Fibroblast of skin of back (primary cell): ENCODE measurements around the gene CDK9.
"Not testable (repeated sequence)": the region's sequence is repeated elsewhere in the genome, so short reads cannot be mapped to it uniquely, and the experiment has no call there.

Experiments
- DNase-seq: peaks from one replicate; pipeline ENCODE4 v3.0.0-alpha.2; 2013

Gene CDK9

DNA sequence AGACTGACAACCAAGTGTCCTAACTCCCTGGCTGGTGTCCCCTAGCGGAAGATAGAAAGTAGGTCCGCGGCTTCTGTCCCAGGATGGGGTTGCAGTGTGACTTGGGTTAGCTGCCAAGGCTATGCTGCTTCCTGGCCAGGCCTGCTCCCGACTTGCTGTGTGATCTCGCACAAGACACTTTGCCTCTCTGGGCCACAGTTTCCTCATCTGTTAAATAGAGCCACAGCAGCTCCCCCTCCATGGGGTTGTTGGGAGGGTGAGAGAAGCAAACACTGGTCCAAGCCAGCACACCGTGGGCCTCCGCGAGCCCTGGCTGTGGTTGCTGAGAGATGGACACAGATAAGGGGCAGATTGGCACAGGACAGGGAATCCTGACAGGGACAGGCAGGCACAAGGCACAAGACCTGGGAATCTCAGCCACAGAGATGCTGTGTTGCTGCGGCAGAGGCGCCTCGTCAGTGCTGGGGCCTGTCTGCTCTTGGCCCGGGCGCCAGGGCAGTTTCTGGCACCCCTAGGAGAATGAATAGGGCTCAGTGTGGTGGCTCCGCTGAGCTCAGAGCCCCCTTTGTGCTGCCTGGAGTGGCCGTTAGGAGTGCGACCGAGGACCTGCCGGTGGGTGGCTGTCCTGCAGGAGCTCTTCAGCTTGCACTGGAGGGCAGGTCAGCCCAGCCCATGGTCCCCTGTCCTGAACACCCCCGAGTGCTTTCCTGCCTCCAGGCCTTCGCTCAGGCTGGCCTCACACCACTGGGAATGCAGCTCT, 5.5 kb upstream of the CDK9 start:
- no peak for DNase-seq

DNA sequence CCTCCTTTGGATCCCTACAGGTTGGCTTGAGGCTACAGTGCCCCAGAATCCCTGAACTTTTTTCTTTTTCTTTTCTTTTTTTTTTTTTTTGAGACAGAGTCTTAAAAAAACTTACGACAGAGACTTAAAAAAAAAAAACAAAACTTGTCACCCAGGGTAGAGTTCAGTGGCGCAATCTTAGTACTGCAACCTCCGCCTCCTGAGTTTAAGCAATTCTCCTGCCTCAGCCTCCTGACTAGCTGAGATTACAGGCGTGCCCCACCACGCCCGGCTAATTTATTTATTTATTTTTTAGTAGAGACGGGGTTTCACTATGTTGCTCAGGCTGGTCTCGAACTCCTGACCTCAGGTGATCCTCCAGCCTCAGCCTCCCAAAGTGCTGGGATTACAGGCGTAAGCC, 4.9 kb upstream of the CDK9 start:
- not testable (repeated sequence) for DNase-seq

DNA sequence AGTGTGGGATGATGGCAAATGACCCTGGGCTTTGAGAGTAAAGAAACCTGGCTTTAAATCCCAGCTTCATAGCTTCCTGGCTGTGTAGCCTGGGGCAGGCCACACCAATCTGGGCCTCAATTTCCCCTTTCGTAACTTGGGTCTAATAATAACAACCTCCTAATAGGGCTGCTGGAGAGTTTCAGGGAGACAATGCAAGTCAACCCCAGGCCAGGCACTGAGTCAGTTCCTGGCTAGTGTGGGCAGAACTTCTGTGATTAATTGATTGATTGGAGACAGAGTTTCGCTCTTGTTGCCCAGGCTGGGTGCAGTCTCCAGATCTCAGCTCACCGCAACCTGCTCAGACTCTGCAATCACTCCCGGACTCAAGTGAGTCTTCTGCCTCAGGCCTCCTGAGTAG, 4.0 kb upstream of the CDK9 start:
- no peak for DNase-seq

DNA sequence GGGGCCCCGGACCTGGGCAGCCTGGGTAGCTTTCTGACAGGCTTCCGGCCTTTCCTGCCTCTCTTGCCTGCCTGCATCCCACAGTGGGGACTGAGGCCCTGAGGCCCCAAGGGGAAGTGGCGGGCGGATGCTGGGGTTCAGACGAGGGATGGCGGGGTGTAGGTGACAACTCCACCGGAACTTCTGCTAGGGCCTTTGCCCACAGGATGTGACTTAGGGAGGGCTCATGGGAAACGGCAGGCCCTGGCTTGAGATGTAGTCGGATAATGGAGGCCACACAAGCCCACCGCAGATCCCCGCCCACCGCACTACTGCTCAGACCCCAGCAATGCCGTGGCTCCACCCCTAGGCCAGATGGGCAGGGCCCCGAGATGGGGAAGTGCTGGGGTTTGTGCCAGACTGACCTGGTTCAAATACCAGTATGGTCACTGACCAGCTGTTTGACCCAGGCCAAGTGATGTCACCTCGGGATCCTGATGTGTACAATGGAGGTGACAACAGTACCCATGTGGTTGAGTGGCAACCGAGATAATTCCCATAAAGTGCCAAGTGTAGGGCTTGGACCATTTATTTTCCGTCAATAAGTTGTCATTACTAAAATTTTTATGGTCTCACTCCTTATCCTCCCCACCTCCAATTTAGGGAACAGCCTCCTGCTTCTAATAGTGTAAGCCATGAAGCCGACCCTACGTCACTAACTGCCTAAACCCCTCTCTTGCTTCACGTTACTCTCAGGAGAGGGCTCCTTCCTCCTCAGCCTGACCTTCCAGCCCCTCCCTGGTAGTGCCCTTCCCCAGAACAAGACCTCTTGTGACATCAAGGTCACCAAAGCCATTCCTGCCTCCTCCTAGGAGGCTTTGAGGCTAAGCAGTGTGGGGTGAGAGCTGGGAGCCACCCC, 2.5 kb upstream of the CDK9 start:
- DNase-seq = no peak

DNA sequence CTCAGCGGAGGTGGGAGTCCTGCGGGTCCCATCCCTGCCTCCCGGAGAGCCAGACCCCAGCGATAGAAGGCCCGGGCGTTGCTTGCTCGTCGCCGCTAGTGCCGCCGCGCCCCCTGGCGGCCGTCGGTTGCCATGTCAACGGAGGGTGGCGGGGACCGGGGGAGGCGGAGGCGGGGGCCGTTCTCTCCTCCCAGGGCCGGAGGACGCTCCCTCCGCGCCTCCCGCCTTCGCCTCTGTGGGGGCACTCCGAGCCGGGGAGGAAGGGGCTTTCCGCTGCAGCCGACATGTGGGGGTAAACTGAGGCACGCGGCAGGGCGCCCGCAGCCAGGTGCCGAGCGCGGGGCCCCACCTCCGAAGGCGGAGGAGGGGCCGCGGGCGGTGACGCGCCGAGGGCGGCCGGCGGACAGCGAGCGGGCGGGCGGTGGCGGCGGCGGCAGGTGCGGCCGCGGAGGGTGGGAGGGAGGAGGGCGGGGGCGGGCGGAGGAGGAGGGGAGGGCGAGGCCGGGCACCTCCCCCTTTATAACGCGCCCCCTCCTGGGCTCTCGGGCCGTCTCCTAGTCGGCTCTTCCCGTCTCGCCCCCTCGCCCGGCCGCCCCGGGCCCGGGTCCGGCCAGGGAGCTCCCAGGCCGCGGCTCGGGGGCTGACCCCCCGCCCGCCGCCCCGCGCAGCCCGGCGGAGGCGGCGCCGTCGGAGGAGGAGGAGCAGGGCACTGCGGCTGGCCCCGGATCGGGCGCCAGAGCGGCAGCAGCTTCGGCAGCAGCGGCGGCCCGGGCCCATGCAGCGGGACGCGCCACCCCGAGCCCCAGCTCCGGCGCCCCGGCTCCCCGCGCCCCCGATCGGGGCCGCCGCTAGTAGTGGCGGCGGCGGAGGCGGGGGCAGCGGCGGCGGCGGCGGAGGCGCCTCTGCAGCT, 556 bp upstream of the CDK9 start:
- peak; percentile 76 for DNase-seq

DNA sequence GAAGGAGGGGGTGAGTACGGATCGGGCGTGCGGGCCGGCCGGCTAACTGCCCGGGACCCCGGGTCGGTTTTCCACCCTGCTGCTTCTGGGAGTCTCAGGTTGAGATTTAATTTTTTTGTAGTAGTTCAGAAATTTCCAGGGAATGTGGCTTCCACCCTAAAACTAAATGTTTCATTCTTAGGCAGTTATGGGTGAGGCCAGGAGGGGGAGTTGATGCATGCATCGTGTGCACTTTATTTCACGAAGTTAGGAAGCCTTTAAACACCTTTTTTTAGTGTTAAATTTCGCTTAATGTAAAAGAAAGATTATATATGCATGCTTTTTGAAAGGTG, 905 bp downstream of the CDK9 start:
- DNase-seq = no peak

DNA sequence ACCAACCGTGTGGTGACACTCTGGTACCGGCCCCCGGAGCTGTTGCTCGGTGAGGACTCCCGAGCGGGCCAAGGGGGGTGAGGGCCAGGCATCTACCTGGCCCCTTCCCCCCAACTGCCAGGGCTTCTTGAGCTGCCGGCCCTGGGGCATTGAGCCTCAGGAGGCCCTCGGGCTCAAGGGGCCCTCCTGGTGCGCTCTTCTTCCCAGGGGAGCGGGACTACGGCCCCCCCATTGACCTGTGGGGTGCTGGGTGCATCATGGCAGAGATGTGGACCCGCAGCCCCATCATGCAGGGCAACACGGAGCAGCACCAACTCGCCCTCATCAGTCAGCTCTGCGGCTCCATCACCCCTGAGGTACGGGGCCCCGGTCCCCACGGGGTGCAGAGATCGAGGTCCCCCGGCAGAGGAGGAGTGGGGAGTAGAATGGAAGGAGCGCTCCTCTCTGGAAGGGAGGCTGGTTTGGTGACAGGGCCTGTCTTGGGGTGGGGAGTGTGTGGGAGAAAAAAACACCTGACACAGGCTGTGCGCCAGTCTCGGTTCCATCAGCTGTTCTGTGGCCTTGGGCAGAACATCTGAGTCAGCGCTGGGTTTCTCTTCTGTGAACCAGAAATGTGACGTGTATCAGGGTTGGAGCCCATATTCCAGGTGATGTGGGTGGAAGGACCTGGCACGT, 2.6 kb downstream of the CDK9 start:
- no peak for DNase-seq

DNA sequence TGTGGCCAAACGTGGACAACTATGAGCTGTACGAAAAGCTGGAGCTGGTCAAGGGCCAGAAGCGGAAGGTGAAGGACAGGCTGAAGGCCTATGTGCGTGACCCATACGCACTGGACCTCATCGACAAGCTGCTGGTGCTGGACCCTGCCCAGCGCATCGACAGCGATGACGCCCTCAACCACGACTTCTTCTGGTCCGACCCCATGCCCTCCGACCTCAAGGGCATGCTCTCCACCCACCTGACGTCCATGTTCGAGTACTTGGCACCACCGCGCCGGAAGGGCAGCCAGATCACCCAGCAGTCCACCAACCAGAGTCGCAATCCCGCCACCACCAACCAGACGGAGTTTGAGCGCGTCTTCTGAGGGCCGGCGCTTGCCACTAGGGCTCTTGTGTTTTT, 3.3 kb downstream of the CDK9 start:
- no peak for DNase-seq

DNA sequence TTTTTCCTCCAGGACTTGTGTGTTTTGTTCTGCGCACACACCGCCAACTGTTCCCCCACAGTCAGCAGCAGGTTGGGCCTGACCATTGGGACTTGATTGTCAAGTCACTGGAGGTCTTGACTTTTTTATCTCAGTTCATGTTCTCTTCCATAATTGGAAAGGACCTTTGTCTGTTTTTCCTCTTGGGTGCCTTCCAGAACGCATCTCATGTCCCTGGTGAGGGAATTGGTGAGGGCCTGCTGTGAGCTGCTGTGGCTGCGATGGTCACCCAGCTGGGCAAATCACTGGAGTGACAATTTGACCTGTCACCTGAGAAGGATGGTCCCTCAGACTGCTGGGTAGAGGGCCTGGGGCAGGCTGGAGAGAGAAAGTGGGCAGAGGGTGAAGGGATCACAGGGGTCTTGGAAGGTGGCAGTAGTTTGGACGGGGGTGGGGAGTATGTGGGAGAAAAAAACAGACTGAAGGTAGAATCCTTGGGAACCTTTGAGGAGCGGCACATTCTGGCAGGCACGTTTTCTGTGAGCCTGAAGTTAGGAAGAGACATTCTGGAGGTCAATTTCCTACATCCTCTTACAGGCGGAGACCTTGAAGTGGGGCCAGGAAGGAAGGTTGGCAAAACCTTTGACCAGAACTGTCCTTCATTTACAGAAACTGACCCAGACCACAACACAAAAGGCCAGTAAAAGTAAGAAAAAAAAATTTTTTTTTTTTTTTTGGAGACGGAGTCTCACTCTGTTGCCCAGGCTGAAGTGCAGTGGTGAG, 4.4 kb downstream of the CDK9 start:
- no peak for DNase-seq

DNA sequence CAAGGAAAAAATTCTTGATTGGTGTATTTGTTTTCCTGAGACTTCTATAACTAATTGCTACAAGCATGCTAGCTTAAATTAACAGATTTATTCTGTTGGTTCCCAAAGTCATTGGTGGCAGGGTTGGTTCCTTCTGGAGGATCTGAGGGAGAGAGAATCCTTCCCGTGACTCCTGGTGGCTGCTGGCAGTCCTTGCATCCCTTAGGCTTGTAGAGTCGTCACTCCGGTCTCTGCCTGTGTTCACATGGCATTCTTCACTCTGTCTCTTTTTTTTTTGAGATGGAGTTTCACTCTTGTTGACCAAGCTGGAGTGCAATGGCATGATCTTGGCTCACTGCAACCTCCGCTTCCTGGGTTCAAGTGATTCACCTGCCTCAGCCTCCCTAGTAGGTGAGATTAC, 5.3 kb downstream of the CDK9 start:
- DNase-seq = no peak

DNA sequence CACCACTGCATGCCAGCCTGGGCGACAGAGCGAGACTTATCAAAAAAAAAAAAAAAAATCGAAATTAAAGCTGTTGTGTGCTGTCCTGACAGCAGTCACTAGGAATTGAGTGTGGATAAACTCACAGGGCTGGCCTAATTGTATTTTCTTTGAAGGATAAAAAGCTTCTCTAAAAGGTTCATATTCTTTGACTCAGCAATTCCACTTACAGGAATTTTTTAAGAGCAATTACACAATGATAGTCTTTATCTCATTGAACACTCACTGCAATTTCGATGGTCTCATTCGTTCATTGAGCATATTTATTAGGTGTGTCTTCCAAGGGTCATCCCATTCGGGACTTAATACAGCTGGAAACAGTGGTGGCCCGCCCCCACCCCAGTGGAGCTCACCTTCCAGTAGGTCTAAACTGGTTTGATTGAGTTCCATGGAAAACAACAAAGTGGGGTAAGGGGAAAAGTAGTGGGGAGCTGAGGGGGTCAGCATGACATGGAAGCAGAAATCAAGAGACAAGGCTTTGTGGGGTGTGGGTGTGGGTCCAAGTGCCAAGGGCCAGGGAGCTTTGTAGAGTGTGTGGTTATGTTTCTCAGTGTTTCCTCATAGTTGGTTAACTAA, 6.7 kb downstream of the CDK9 start:
- no peak for DNase-seq

DNA sequence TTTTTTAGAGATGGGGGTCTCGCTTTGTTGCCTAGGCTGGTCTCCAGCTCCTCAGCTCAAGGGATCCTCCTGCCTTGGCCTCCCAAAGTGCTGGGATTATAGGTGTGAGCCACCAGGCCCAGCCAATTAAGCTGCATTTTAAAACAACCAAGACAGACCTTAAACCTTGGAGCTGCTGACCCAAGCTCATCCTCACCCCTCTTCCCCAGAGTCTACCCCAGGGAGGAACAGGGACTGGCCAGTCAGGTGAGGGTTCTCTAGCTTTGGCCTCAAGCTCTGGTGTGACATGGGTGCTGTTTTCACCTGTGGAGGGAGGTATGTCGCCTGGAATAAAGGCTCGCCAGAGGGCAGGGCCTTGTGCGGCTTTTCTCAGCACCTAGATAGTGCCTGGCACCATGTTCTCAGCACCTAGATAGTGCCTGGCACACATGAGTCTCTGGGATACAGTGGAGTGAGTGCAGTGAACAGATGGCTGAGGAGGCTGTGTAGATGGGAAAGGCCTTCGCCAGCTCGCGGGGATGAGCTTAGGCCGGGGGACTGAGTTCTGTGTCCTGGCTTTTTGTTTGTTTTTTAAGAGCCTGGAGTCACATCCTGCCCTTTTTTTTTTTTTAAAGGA, 7.4 kb downstream of the CDK9 start:
- DNase-seq = peak; percentile 18

DNA sequence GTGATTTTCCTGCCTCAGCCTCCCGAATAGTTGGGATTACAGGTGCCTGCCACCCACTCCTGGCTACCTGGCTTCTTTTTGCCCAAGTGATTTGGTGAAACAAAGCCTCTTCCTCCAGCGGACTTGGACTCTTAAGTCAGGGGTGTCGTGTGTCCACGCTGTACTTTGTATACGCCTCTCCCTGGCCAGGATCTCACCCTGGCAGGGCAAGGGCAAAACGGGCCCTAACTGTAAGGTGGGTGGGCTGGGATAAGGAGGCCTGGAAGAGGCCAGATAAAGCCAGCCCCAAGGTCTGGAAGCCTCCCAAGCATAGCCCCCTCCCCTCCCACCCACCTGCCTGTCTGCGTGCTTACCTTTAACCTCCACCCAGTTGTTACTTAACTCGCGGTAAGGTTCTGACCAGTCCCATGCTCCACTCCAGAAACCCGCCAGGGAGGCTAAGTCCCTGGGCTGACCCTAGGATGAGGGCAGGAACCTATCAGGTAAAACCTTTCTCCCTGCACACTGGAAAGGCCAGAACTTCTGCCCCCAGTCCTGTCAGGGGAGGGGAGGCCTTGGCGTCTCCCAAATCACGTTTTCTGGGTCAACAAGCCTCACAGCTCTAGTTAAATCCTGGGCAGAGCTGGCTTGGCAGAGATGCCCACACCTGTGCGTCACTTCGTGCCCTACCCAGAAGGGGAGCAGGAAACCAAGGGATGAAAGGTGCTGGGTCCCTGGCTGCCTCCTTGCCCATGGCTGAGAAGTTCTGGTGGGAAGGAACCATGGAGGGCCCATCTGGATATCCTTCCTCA, 8.4 kb downstream of the CDK9 start:
- no peak for DNase-seq

DNA sequence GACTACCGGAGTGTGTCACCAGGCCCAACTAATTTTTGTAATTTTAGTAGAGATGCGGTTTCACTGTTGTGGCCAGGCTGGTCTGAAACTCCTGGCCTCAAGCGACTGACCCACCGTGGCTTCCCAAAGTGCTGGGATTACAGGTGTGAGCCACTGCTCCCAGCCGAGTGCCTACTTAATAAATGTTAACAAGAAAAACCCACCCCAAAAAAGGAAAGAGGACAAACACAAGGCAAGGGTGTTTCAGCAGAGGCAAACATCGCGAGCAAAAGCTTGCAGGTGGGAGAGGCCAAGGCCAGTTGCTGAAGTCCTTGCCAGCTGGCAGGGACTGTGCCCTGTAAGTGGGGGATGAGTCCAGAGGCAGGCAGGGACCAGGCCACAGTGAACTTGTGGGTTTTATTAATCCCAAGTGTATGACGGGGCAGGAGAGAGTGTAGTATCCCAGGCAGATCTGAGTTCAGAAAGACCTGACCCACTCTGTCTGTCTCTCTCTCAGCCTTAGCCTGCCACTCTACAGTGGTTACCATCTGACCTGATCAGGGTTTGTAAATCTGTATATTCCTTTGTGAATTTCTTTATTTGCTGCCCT, 10.5 kb downstream of the CDK9 start:
- no peak for DNase-seq

DNA sequence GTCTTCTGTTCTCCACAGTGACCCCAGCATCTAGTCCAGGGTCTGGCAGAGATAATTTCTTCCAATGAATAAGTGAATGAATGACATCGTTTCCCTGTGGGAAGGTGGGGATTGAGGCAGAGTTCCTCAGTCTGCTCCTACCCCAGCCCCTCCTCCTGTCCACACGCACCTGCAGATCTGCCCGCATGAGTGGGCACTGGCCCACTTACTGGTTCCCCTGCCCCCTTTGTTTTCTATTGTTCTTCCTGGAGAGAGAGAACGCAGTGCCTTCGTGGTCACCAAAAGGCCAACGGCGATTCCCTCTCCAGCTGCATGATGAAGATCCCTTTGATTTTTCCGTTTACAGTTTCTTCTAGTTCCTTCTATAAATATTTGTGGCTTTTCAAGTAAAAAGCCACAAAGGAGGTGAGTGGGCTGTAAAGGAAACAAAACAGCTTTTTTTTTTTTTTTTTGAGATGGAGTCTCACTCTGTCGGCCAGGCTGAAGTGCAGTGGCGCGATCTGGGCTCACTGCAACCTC, 11.1 kb downstream of the CDK9 start:
- DNase-seq = no peak

DNA sequence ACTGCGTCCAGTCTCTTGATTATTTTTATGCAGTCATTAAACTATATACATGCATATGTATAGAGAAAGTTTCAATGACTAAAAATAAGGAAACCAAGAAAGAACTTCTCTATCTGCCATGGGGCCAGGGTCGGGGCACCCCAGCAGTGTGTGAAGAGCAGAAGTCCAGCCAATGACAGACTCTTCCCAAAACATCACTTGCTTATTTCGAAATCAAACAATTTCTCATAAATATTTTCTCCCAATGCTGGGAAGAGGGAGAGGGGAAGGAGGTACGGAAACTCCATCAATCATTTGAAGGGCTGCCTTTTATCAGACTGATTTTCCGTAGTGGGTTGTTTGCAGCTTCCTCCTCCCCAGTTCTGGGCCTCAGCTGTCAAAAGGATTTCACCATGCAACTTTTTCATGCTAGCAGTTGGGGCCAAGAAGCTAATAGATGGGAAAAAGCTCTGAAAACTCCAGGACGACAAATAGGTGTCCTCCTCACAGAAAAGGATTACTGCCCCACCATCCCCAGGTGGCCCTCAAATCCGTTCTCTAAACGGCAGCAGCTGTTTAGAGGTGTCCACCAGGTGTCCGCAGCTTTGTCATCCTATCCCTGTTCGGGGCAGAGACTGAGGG, 16.2 kb downstream of the CDK9 start:
- no peak for DNase-seq

DNA sequence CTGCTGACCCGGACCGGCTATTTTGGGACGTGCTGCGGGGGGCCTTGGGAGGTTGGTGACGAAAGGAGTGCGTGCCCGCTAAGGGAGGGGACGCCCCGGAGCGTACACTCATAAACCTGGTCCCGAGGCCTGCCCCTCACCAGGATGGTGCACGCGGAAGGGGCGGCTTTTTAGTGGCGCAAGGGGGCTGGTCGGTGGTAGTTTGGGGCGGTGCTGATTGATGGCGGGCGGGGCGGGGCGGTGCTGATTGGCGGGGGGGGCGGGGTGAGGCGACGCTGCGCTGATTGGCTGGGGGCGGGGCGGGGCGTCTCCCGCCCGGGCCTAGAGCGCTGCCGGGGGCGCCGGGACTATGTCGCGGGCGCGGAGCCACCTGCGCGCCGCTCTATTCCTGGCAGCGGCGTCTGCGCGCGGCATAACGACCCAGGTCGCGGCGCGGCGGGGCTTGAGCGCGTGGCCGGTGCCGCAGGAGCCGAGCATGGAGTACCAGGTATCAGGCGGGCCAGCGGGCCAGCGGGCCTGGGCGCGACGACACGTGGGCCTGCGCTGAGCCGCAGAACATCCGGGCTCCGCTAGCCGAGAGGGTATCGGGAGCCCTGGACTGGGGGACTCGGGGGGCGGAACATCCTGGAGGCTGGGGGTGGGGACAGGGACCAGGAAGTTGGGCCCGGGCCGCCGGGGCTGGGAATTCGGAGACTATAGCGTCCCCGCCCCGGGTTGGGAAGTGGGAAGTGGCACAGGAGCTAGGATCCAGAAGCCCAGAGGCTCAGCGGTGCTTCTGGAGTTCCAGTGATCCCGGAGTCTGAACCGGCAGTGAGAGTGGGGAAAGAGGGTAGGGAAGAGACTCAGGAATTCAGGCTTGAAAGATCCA, 17.0 kb downstream of the CDK9 start, which contains the start of gene FPGS:
FPGS (plus strand) TSS at position 307 of the 868 bp plus-strand sequence; CDS start at position 350, 43 bp downstream.
- DNase-seq = peak; percentile 93
